GM19238 (cell line): Measurements from ENCODE around the gene ATP5F1C.

Experiments used
- DNase-seq: peaks from one replicate; pipeline ENCODE4 v3.0.0; 2011; ENCODE audit warnings: low spot score; ENCODE audit not compliant: insufficient read length

ATP5F1C gene

GRCh38 chr10:7846591-7846990, 58.6 kb downstream of the ATP5F1C start:
- no peak for DNase-seq

GRCh38 chr10:7853226-7853842, 65.4 kb downstream of the ATP5F1C start:
- DNase-seq, result no peak

- no peak for DNase-seq
Observed at GRCh38 chr10:7853890-7854289, 65.9 kb downstream of the ATP5F1C start.

GRCh38 chr10:7855205-7855604, 67.2 kb downstream of the ATP5F1C start:
- DNase-seq, result no peak

GRCh38 chr10:7856678-7857077, 68.7 kb downstream of the ATP5F1C start:
- no peak for DNase-seq

GRCh38 chr10:7857262-7857661, 69.3 kb downstream of the ATP5F1C start:
- DNase-seq, result no peak
